Hepatocyte (in vitro differentiated cells): Measurements from ENCODE around the gene B4GALNT2. TPM values are rescaled to one million over a fixed set of nuclear protein-coding genes. Genes with fewer than 3 reads are reported as not detected.

ENCODE experiments used
- DNase-seq: peaks from one replicate; pipeline ENCODE4 v3.0.0-alpha.2; 2016; ENCODE audit warnings: low spot score
- H2AFZ ChIP-seq: fragments of 200-600 bp; sonication (generic); 2 replicates; pipeline ENCODE4 v1.6.0; 2016; ENCODE audit warnings: antibody characterized with exemption, mild to moderate bottlenecking
- H3K27ac ChIP-seq: fragments of 200-600 bp; sonication (generic); 2 replicates; pipeline ENCODE4 v1.5.1; 2016; ENCODE audit warnings: mild to moderate bottlenecking
- H3K27me3 ChIP-seq: fragments of 200-600 bp; sonication (generic); 2 replicates; pipeline ENCODE4 v1.6.1; 2016
- H3K36me3 ChIP-seq: fragments of 200-600 bp; sonication (generic); replicated peaks from 2 replicates; pipeline ENCODE4 v1.5.1; 2016; ENCODE audit warnings: low read depth; ENCODE audit not compliant: insufficient read depth
- H3K4me1 ChIP-seq: fragments of 200-600 bp; sonication (generic); 2 replicates; pipeline ENCODE4 v1.5.1; 2016; ENCODE audit warnings: mild to moderate bottlenecking, moderate library complexity; ENCODE audit not compliant: insufficient read depth
- H3K4me2 ChIP-seq: fragments of 200-600 bp; sonication (generic); 2 replicates; pipeline ENCODE4 v1.6.0; 2016
- H3K4me3 ChIP-seq: fragments of 200-600 bp; sonication (generic); 2 replicates; pipeline ENCODE4 v1.5.1; 2016; ENCODE audit warnings: mild to moderate bottlenecking
- H3K79me2 ChIP-seq: fragments of 200-600 bp; sonication (generic); 2 replicates; pipeline ENCODE4 v1.6.0; 2017; ENCODE audit warnings: mild to moderate bottlenecking
- H3K9me2 ChIP-seq: fragments of 200-600 bp; sonication (generic); replicated peaks from 2 replicates; pipeline ENCODE4 v1.6.0; 2017; ENCODE audit warnings: mild to moderate bottlenecking; ENCODE audit not compliant: insufficient read depth
- H3K9me3 ChIP-seq: fragments of 200-600 bp; sonication (generic); 2 replicates; pipeline ENCODE4 v1.5.1; 2016; ENCODE audit warnings: low read depth, mild to moderate bottlenecking
- H4K20me1 ChIP-seq: fragments of 200-600 bp; sonication (generic); 2 replicates; pipeline ENCODE4 v1.6.0; 2016; ENCODE audit warnings: mild to moderate bottlenecking; ENCODE audit not compliant: insufficient read depth, poor library complexity, severe bottlenecking
- CTCF ChIP-seq: fragments of 200-600 bp; sonication (generic); IDR thresholded peaks from 2 replicates; pipeline ENCODE4 v1.5.1; 2016; ENCODE audit warnings: antibody characterized with exemption, mild to moderate bottlenecking; ENCODE audit not compliant: poor library complexity
- EZH2 ChIP-seq: fragments of 200-600 bp; sonication (generic); IDR thresholded peaks from 2 replicates; pipeline ENCODE4 v1.6.1; 2016; ENCODE audit warnings: antibody characterized with exemption, mild to moderate bottlenecking, borderline replicate concordance
- EZH2phosphoT487 ChIP-seq: fragments of 200-600 bp; sonication (generic); IDR thresholded peaks from one replicate; pipeline ENCODE4 v1.6.1; 2018; ENCODE audit warnings: antibody characterized with exemption, mild to moderate bottlenecking, low read depth, moderate library complexity; ENCODE audit not compliant: unreplicated experiment, severe bottlenecking
- WGBS: methylation state at CpG from one replicate; pipeline ENCODE4 v1.1.6; 2016; ENCODE audit warnings: low lambda C conversion rate; ENCODE audit errors: missing lambda C conversion rate; 5-methylcytosine and 5-hydroxymethylcytosine counted together
- polyA plus RNA-seq: library from polyadenylated mRNA; unstranded; fragments of >200 nt; fragmentation: Nextera tagmentation; extraction: Ambion mirVana; gene quantifications from 2 replicates; pipeline ENCODE4 v1.2.1, GENCODE V29; 2016
- total RNA-seq: library from RNA; depleted of rRNA; stranded (reverse); fragments of >200 nt; gene quantifications from 2 replicates; pipeline ENCODE4 v1.2.3, GENCODE V29; 2014

Gene B4GALNT2
- total and polyA plus RNA-seq, 2 experiments from 2014 or later, result 0.40 to 1.3 TPM

DNA sequence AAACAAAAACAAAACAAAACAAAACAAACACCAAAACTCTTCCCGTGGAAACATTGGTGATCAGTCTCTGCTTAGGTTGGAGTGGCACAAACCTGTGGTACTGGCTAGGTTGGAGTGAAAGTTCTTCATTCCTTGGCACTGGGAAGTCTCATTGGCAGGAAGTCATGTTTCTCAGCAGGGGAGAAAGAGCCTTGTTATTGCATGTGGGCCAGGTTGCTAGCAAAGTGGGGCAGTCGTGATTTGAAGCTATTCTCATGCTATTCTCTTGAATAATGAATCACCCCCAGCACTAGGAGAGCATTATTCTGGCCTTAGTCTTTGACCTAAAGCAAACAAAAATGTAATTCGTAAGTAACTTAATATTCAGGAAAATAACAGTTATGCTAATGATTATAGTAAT lies 24.3 kb upstream of the B4GALNT2 start:
- Histone ChIP-seq H2AFZ (no peak overlapping the region), H3K27me3 (no peaks in the 10 kb centered on the region), H3K4me2 (no peak overlapping the region), H3K4me1 (peaks cover 23% of the 10 kb centered on the region), H3K79me2 (no peaks in the 10 kb centered on the region), H3K9me2 (no peaks in the 10 kb centered on the region), H4K20me1 (no peaks in the 10 kb centered on the region), H3K9me3 (no peaks in the 10 kb centered on the region), H3K36me3 (no peaks in the 10 kb centered on the region), H3K4me3 (no peak overlapping the region), H3K27ac (no peak overlapping the region)
- TF ChIP-seq EZH2 (no peak), CTCF (no peak), EZH2phosphoT487 (no peak)
- DNase-seq, result no peak
- 53% methylated on average over 3 of the region's 3 CpGs for WGBS

- H3K4me1 ChIP-seq, result peaks cover 22% of the 10 kb centered on the region
- H3K27ac ChIP-seq, result no peak overlapping the region
- TF ChIP-seq EZH2, result no peak
- TF ChIP-seq CTCF, result no peak
- no peak for TF ChIP-seq EZH2phosphoT487
- no peaks in the 10 kb centered on the region for H3K79me2 ChIP-seq
- H2AFZ ChIP-seq, result no peak overlapping the region
- 82% methylated on average over 1 of the region's 1 CpG for WGBS
- no peaks in the 10 kb centered on the region for H4K20me1 ChIP-seq
- no peak for DNase-seq
- H3K4me2 ChIP-seq, result no peak overlapping the region
- no peaks in the 10 kb centered on the region for H3K9me3 ChIP-seq
- no peaks in the 10 kb centered on the region for H3K9me2 ChIP-seq
- H3K4me3 ChIP-seq, result no peak overlapping the region
- no peaks in the 10 kb centered on the region for H3K36me3 ChIP-seq
- H3K27me3 ChIP-seq, result no peaks in the 10 kb centered on the region
Observed at GRCh38 chr17:49110509-49110908, 22.1 kb upstream of the B4GALNT2 start.

GRCh38 chr17:49111934-49112333 lies 20.6 kb upstream of the B4GALNT2 start:
- H3K4me2 ChIP-seq, result no peak overlapping the region

More at GRCh38 chr17:49111934-49112333, 20.6 kb upstream of the B4GALNT2 start:
- no peaks in the 10 kb centered on the region for H3K79me2 ChIP-seq
- H3K4me3 ChIP-seq, result no peak overlapping the region
- WGBS, result 78% methylated on average over 4 of the region's 4 CpGs
- no peaks in the 10 kb centered on the region for H3K27me3 ChIP-seq
- no peak overlapping the region for H3K27ac ChIP-seq
- DNase-seq, result no peak
- H3K36me3 ChIP-seq, result no peaks in the 10 kb centered on the region
- TF ChIP-seq CTCF (no peak), EZH2 (no peak), EZH2phosphoT487 (no peak)
- no peaks in the 10 kb centered on the region for H3K9me2 ChIP-seq
- H3K4me1 ChIP-seq, result peaks cover 8% of the 10 kb centered on the region
- no peaks in the 10 kb centered on the region for H3K9me3 ChIP-seq
- no peaks in the 10 kb centered on the region for H4K20me1 ChIP-seq
- no peak overlapping the region for H2AFZ ChIP-seq
